ENCODE data around the gene FCER2. TPM values are rescaled to one million over a fixed set of nuclear protein-coding genes. Genes with fewer than 3 reads are reported as not detected.

FCER2 gene
- total RNA-seq, 4 donors from 2014 or later = not detected

DNA sequence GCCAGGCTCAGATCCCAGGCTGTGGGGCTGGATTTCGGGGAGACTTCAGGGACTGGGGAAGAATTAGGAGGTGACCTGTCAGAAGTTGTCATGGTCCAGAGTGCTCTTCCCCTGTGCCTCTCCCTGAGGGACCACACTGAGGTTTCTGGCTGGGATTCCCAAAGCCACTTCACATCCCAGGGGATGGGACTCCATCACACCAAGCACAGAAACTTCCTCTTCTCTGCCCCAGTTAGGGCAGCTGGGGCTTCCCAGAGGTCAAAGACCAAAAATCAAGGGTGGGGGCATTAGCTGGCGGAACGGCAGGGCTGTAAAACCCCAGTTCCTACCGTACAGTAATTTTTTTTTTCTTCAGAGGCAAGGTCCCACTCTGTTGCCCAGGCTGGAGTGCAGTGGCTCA lies 7.4 kb downstream of the FCER2 start:
- no peaks in the 10 kb centered on the region for H3K9me3 ChIP-seq
- no peaks in the 10 kb centered on the region for H3K36me3 ChIP-seq
- DNase-seq = no peak
- H3K27ac ChIP-seq = no peak overlapping the region
- intact Hi-C loops (cut with DNase I) = no loop called here
- TF ChIP-seq POLR2A (IDR thresholded peaks at IDR 0.05) = no peak
- H3K4me1 ChIP-seq = no peaks in the 10 kb centered on the region
- peaks cover 0 to 53% (median 3%) of the 10 kb centered on the region in 4 donors for H3K27me3 ChIP-seq
- 53 to 61% methylated on average over 3 to 4 of the region's 4 CpGs for WGBS, 2 donors
- H3K4me3 ChIP-seq = no peak overlapping the region

DNA sequence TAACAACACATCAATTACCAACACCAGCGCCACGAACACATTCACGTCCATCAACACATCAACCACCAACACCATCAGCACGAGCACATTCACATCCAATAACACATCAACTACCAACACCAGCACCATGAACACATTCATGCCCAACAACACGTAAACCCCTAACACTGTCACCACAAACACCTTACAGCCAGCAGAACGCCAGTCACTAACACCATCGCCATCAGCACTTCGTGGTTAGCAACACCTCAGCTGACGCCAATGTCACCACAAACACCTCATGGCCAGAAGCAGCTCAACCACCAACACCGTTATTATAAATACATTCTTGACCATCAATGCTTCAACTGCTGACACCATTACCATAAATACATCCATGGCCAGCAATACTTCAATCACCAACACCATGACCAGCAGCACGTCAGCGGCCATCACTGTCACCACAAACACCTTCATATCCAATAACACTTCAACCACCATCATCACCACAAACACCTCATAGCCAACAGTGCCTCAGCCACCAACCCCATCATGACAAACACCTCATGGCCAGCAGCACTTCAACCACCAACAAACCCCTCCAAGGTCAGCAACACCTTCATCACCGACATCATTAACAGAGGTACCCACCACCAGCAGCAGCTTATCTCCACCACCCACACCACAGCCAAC lies 9.4 kb downstream of the FCER2 start:
- intact Hi-C loops (cut with DNase I) = no loop called here
- WGBS, 2 donors = 69 to 94% methylated on average over 13 of the region's 13 CpGs
- H3K4me1 ChIP-seq = no peaks in the 10 kb centered on the region
- DNase-seq = no peak
- H3K4me3 ChIP-seq = no peak overlapping the region
- TF ChIP-seq, protein P1, sequence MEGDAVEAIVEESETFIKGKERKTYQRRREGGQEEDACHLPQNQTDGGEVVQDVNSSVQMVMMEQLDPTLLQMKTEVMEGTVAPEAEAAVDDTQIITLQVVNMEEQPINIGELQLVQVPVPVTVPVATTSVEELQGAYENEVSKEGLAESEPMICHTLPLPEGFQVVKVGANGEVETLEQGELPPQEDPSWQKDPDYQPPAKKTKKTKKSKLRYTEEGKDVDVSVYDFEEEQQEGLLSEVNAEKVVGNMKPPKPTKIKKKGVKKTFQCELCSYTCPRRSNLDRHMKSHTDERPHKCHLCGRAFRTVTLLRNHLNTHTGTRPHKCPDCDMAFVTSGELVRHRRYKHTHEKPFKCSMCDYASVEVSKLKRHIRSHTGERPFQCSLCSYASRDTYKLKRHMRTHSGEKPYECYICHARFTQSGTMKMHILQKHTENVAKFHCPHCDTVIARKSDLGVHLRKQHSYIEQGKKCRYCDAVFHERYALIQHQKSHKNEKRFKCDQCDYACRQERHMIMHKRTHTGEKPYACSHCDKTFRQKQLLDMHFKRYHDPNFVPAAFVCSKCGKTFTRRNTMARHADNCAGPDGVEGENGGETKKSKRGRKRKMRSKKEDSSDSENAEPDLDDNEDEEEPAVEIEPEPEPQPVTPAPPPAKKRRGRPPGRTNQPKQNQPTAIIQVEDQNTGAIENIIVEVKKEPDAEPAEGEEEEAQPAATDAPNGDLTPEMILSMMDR (IDR thresholded peaks at IDR 0.05) = no peak
- no peak for TF ChIP-seq POLR2A (IDR thresholded peaks at IDR 0.05)
- H3K27ac ChIP-seq = no peak overlapping the region
- no peaks in the 10 kb centered on the region for H3K36me3 ChIP-seq
- peaks cover 0 to 43% (median 0%) of the 10 kb centered on the region in 4 donors for H3K27me3 ChIP-seq
- H3K9me3 ChIP-seq = no peaks in the 10 kb centered on the region

DNA sequence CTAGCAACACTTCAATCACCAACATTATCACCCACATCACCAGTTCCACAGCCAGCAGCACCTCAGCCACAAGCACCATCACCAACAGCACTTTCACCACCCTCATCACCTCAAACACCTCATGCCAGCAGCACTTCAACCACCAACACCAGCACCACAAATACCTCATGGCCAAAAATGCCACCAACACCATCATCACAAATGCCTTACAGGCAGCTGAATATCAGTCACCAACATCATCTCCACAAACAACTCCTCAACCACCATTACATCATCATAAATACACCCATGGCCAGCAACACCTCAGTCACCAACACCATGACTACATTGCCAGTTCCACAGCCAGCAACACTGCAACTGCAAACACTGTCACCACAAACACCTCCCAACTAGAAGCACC lies 10.4 kb downstream of the FCER2 start:
- H3K4me3 ChIP-seq = no peak overlapping the region
- no peaks in the 10 kb centered on the region for H3K36me3 ChIP-seq
- intact Hi-C loops (cut with DNase I) = no loop called here
- peaks cover 0 to 33% (median 0%) of the 10 kb centered on the region in 4 donors for H3K27me3 ChIP-seq
- no peak overlapping the region for H3K27ac ChIP-seq
- no peaks in the 10 kb centered on the region for H3K9me3 ChIP-seq
- no peak for TF ChIP-seq POLR2A (IDR thresholded peaks at IDR 0.05)
- no peak for DNase-seq
- H3K4me1 ChIP-seq = no peaks in the 10 kb centered on the region

DNA sequence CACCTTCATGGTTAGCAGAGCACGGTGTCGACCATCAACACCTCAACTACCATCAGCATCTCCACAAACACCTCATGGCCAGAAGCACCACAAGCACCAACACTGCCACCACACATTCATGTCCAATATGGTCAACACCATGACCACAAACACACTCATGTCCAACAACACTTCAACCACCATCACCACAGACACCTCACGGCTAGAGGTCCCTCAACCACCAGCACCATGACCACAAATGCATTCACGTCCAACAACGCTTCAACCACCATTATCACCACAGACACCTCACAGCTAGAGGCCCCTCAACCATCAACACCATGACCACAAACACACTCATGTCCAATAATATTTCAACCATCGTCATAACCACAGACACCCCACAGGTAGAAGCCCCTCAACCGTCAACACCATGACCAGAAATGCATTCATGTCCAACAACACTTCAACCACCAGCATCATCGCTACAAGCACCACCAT lies 11.1 kb downstream of the FCER2 start:
- TF ChIP-seq POLR2A (IDR thresholded peaks at IDR 0.05) = no peak
- TF ChIP-seq, protein P1 (IDR thresholded peaks at IDR 0.05) = no peak
- no peaks in the 10 kb centered on the region for H3K9me3 ChIP-seq
- H3K27me3 ChIP-seq = peaks cover 0 to 33% (median 0%) of the 10 kb centered on the region in 4 donors
- DNase-seq = no peak
- no peak overlapping the region for H3K27ac ChIP-seq
- no peaks in the 10 kb centered on the region for H3K4me1 ChIP-seq
- intact Hi-C loops (cut with DNase I) = no loop called here
- no peaks in the 10 kb centered on the region for H3K36me3 ChIP-seq
- H3K4me3 ChIP-seq = no peak overlapping the region
- 83 to 87% methylated on average over 8 of the region's 8 CpGs for WGBS, 2 donors

DNA sequence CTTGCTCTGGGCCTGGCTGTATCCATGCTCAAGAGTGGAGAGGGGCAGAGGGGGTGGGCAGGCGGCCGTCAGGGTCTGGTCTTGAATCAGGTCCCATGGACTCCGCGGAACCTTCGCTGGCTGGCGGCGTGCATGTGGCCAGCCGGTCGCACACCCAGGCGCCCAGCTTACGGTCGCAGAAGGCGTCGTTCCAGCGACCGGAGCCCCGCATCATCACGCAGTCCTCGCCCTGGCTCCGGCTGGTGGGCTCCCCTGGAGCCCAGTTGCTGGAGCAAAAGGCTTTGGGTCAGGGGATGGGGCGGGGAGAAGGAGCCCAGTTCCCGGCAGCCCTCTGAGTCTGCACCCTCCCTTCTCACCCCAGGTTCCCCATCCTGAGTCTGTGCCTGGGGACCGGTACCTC lies 12.8 kb downstream of the FCER2 start:
- H3K4me3 ChIP-seq = no peak overlapping the region
- H3K27ac ChIP-seq = no peak overlapping the region
- intact Hi-C loops (cut with DNase I) = loop anchor here (10.0 kb wide), 1 partner anchor 106 kb away; no protein-coding TSS in a partner anchor
- no peaks in the 10 kb centered on the region for H3K9me3 ChIP-seq
- H3K36me3 ChIP-seq = peaks cover 0 to 14% (median 0%) of the 10 kb centered on the region in 3 donors
- DNase-seq = no peak
- 45 to 51% methylated on average over 3 to 15 of the region's 23 CpGs for whole genome bisulfite sequencing, 2 donors
- no peaks in the 10 kb centered on the region for H3K4me1 ChIP-seq
- H3K27me3 ChIP-seq = peaks cover 0 to 27% (median 0%) of the 10 kb centered on the region in 4 donors
- TF ChIP-seq, protein P1 (IDR thresholded peaks at IDR 0.05) = no peak
- TF ChIP-seq POLR2A (IDR thresholded peaks at IDR 0.05) = no peak

DNA sequence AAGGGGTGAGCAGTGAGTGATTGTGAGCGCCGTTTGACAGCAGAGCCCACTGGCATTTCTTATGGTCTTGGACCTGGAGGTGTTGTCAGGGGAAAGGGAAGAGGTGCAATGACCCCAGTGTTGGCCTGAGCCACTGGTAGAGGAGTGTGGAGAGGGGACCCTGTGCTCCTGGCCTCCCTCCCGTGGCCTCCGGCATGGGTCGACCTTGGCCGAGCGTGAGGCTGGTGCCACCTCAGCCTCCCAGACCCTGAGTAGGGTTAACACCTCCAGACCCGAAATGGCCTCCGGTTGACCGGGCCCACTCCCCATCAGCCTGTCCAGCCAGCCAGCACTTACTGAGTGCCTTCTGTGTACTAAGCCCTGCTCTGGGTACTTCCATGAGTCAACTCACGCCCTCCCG lies 14.8 kb downstream of the FCER2 start:
- WGBS, 2 donors = 86 to 88% methylated on average over 7 to 10 of the region's 12 CpGs
- no peak overlapping the region for H3K4me3 ChIP-seq
- peaks cover 0 to 27% (median 0%) of the 10 kb centered on the region in 4 donors for H3K27me3 ChIP-seq
- H3K27ac ChIP-seq = no peak overlapping the region
- no peak for DNase-seq
- TF ChIP-seq POLR2A (IDR thresholded peaks at IDR 0.05) = no peak
- TF ChIP-seq, protein P1 (IDR thresholded peaks at IDR 0.05) = no peak
- intact Hi-C loops (cut with DNase I) = loop anchor here (10.0 kb wide), 1 partner anchor 108 kb away; no protein-coding TSS in a partner anchor
- H3K4me1 ChIP-seq = peaks cover 0 to 6% (median 2%) of the 10 kb centered on the region in 3 donors
- H3K36me3 ChIP-seq = peaks cover 5 to 34% (median 10%) of the 10 kb centered on the region in 3 donors
- no peaks in the 10 kb centered on the region for H3K9me3 ChIP-seq

Data from esophagus squamous epithelium (tissue), 5 donors.